GM12875 (cell line): ENCODE data around the gene GALNT17.

Experiments used
- H3K4me3 ChIP-seq: one replicate; pipeline ENCODE4 v1.5.1; 2011; ENCODE audit warnings: low read depth, low read length, control low read depth
- CTCF ChIP-seq: IDR thresholded peaks from 2 replicates; pipeline ENCODE4 v1.5.1; 2011; ENCODE audit warnings: low read depth, mild to moderate bottlenecking, control low read depth, inconsistent platforms, low read length, moderate library complexity, borderline replicate concordance; ENCODE audit not compliant: insufficient read depth

GALNT17 gene

GRCh38 chr7:71657386-71657785 lies 525.4 kb downstream of the GALNT17 start:
- TF ChIP-seq CTCF = no peak
- H3K4me3 ChIP-seq = no peak overlapping the region

- TF ChIP-seq CTCF = no peak
- no peak overlapping the region for H3K4me3 ChIP-seq
Observed at GRCh38 chr7:71659622-71660021, 527.7 kb downstream of the GALNT17 start.

GRCh38 chr7:71661671-71662224 lies 529.8 kb downstream of the GALNT17 start:
- no peak overlapping the region for H3K4me3 ChIP-seq
- TF ChIP-seq CTCF = no peak

- H3K4me3 ChIP-seq = no peak overlapping the region
- TF ChIP-seq CTCF = no peak
Observed at GRCh38 chr7:71665716-71666115, 533.8 kb downstream of the GALNT17 start.

- TF ChIP-seq CTCF = no peak
- no peak overlapping the region for H3K4me3 ChIP-seq
Observed at GRCh38 chr7:71668572-71668971, 536.6 kb downstream of the GALNT17 start.

- no peak for TF ChIP-seq CTCF
- H3K4me3 ChIP-seq = no peak overlapping the region
Observed at GRCh38 chr7:71679480-71679879, 547.5 kb downstream of the GALNT17 start.

- TF ChIP-seq CTCF = no peak
- H3K4me3 ChIP-seq = no peak overlapping the region
Observed at GRCh38 chr7:71682181-71682580, 550.2 kb downstream of the GALNT17 start.
